Cardiac fibroblast (primary cell): ENCODE results near the gene STON2.

Source experiments
- DNase-seq, 2 donors: peaks; one replicate each; pipeline versions ENCODE4 v3.0.0 to v3.0.0-alpha.2; 2010; ENCODE audit warnings: low read depth in 2 of 2
- H3K4me3 ChIP-seq, 2 donors: replicated peaks in 1 of 2; 1 replicate in 1 of 2; 2 replicates in 1 of 2; pipeline ENCODE4 v1.5.1; 2011; ENCODE audit warnings: low read depth in 2 of 2, low read length in 2 of 2, mild to moderate bottlenecking in 2 of 2, moderate library complexity in 1 of 2
- TF ChIP-seq, protein P1 (sequence below): IDR thresholded peaks from one replicate; pipeline ENCODE4 v1.5.1; 2011; ENCODE audit warnings: low read depth, mild to moderate bottlenecking, low read length, inconsistent platforms

Gene STON2

DNA sequence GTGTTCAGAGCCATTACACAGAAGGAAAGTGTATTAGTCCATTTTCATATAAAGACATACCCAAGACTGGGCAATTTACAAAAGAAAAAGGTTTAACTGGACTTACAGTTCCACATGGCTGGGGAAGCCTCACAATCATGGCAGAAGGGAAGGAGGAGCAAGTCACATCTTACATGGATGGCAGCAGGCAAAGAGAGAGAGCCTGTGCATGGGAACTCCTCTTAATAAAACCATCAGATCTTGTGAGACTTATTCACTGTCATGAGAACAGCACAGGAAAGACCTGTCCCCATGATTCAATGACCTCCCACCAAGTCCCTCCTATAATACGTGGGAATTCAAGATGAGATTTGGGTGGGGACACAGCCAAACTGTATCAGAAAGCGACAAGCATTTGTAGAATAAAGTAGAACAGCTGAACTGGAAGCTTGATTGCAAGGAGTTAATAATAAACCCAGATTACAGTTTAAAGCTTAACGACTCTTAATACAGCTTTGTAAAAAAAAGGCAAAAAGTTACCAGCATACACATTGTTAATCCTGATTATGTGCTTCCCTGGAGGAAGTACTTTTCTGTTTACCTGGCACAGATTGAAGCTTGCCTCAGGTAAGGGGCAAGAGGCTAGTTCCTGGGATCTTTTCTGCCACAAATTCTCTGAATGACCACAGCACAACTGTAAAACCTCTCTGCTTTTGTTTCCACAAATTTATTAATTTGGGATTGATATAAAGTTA, 18.1 kb upstream of the STON2 start:
- no peak overlapping the region for H3K4me3 ChIP-seq
- DNase-seq, result no peak
- TF ChIP-seq, protein P1, sequence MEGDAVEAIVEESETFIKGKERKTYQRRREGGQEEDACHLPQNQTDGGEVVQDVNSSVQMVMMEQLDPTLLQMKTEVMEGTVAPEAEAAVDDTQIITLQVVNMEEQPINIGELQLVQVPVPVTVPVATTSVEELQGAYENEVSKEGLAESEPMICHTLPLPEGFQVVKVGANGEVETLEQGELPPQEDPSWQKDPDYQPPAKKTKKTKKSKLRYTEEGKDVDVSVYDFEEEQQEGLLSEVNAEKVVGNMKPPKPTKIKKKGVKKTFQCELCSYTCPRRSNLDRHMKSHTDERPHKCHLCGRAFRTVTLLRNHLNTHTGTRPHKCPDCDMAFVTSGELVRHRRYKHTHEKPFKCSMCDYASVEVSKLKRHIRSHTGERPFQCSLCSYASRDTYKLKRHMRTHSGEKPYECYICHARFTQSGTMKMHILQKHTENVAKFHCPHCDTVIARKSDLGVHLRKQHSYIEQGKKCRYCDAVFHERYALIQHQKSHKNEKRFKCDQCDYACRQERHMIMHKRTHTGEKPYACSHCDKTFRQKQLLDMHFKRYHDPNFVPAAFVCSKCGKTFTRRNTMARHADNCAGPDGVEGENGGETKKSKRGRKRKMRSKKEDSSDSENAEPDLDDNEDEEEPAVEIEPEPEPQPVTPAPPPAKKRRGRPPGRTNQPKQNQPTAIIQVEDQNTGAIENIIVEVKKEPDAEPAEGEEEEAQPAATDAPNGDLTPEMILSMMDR, result no peak

GRCh38 chr14:81416981-81417380, 16.9 kb upstream of the STON2 start:
- no peak for DNase-seq
- H3K4me3 ChIP-seq, result no peak overlapping the region
- TF ChIP-seq, protein P1, result no peak

DNA sequence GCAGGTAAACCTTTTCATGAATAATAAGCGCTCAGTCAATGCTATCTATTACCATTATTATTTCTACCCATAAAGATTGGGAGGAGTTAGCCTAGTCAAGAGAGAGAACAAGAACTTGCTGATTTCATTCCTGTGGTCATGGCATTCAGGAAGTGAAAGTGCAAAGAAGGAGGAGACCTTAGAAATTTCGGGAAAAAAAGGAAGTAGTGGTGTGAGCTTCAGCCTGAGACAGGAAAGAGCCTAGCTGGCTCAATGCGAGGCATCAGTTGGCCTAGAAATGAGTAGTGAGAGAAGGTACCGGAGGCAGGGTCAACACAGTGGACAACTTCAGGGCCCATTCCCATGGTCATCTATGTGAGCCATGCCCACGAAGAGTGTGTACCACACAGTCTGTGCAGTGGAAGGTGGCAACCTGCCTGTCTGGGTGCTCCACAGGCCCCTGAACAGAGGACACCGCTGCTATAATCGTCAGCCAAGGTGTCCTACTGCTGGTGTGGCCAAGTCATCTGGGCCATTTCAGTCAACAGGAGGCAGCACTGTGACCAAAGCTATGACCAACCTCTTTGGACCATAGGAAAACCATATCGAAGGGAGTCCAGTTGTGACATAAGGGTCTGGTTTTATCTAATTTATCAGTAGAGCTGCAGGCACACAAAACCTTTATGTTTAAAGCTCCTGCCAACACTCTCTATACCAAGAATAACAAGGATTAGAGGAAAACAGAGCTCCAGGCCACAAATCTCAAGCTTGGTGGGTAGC, 16.2 kb upstream of the STON2 start:
- DNase-seq, result no peak
- TF ChIP-seq, protein P1, result no peak
- no peak overlapping the region for H3K4me3 ChIP-seq

GRCh38 chr14:81415781-81416180, 15.7 kb upstream of the STON2 start:
- no peak for DNase-seq
- TF ChIP-seq, protein P1, result no peak

GRCh38 chr14:81414123-81414522, 14.0 kb upstream of the STON2 start:
- no peak for DNase-seq
- no peak overlapping the region for H3K4me3 ChIP-seq
- TF ChIP-seq, protein P1, result no peak

More at GRCh38 chr14:81415781-81416180, 15.7 kb upstream of the STON2 start:
- no peak overlapping the region for H3K4me3 ChIP-seq

GRCh38 chr14:81412779-81413178, 12.7 kb upstream of the STON2 start:
- no peak for DNase-seq
- no peak overlapping the region for H3K4me3 ChIP-seq
- TF ChIP-seq, protein P1, result no peak
